Suprapubic skin (tissue), 4 donors: ENCODE data around the gene MAP10.

Source experiments
- CTCF ChIP-seq, 2 donors: fragments of 200-600 bp in 1 of 2; fragments of 450-650 bp in 1 of 2; sonication (generic) in 1 of 2; IDR thresholded peaks; one replicate each; pipeline ENCODE4 v1.5.1; 2016 to 2019; ENCODE audit warnings: antibody characterized with exemption in 2 of 2, mild to moderate bottlenecking in 1 of 2, moderate library complexity in 1 of 2
- POLR2A ChIP-seq, 2 donors: fragments of 450-650 bp; IDR thresholded peaks; one replicate each; pipeline ENCODE4 v1.6.1; 2017; ENCODE audit warnings: antibody characterized with exemption in 2 of 2, mild to moderate bottlenecking in 2 of 2, moderate library complexity in 2 of 2
- POLR2AphosphoS5 ChIP-seq, 3 donors: sonication (generic); formaldehyde crosslinking; IDR thresholded peaks; one replicate each; pipeline ENCODE4 v1.6.1; 2017; ENCODE audit warnings: antibody characterized with exemption in 3 of 3

GRCh38 chr1:232816324-232816723 is 11.1 kb downstream of the MAP10 start:
- TF ChIP-seq CTCF (IDR thresholded peaks at IDR 0.05) (no peak), POLR2AphosphoS5 (IDR thresholded peaks at IDR 0.05) (no peak), POLR2A (IDR thresholded peaks at IDR 0.05) (no peak)
